ENCODE data around the gene KANSL3. TPM values are rescaled to one million over a fixed set of nuclear protein-coding genes. Genes with fewer than 3 reads are reported as not detected.

The KANSL3 gene
- total and polyA plus RNA-seq, 2 donors (not counting 1 experiment from before 2014, with no cell fraction given), result 15.9 to 36.5 TPM

GRCh38 chr2:96596596-96596995, 41.5 kb downstream of the KANSL3 start:
- Histone ChIP-seq H2AFZ (ENCODE audit: low read length) (no peak overlapping the region), H3K27me3 (ENCODE audit: control insufficient read depth, insufficient read depth, low read length) (no peaks in the 10 kb centered on the region), H3K4me1 (ENCODE audit: control insufficient read depth, extremely low read depth, insufficient read depth, low read length) (no peaks in the 10 kb centered on the region), H3K36me3 (ENCODE audit: control insufficient read depth, insufficient read depth, low read length) (peaks cover 11% of the 10 kb centered on the region), H3K79me2 (ENCODE audit: control insufficient read depth, insufficient read depth, low read length) (no peaks in the 10 kb centered on the region), H4K20me1 (ENCODE audit: control insufficient read depth, extremely low read depth, insufficient read depth, low read length) (no peaks in the 10 kb centered on the region), H3K4me3 (replicated peaks in 1 of 4; ENCODE audit: control extremely low read depth in 1 of 4, insufficient read depth in 1 of 4, low read depth in 3 of 4, low read length in 4 of 4) (no peak overlapping the region), H3K27ac (ENCODE audit: insufficient read depth, low read length) (no peak overlapping the region), H3K4me2 (ENCODE audit: extremely low read depth, insufficient read depth, low read length) (no peak overlapping the region), H3K9ac (ENCODE audit: insufficient read depth, low read length) (no peak overlapping the region), H3K9me3 (ENCODE audit: control insufficient read depth, insufficient read depth, low read depth, low read length) (no peaks in the 10 kb centered on the region)
- no peak for DNase-seq (ENCODE audit: low read depth in 2 of 2)
- TF ChIP-seq EZH2 (IDR thresholded peaks at IDR 0.05; ENCODE audit: low read length, missing control alignments) (no peak), CTCF (conservative IDR thresholded peaks at IDR 0.05 in 1 of 2, IDR thresholded peaks at IDR 0.05 in 1 of 2; ENCODE audit: low read depth in 1 of 2, low read length in 2 of 2) (no peak)

- Histone ChIP-seq H3K4me3 (replicated peaks in 1 of 4; ENCODE audit: control extremely low read depth in 1 of 4, insufficient read depth in 1 of 4, low read depth in 3 of 4, low read length in 4 of 4) (no peak overlapping the region), H4K20me1 (ENCODE audit: control insufficient read depth, extremely low read depth, insufficient read depth, low read length) (no peaks in the 10 kb centered on the region), H3K27ac (ENCODE audit: insufficient read depth, low read length) (no peak overlapping the region), H3K9me3 (ENCODE audit: control insufficient read depth, insufficient read depth, low read depth, low read length) (no peaks in the 10 kb centered on the region), H2AFZ (ENCODE audit: low read length) (no peak overlapping the region), H3K79me2 (ENCODE audit: control insufficient read depth, insufficient read depth, low read length) (no peaks in the 10 kb centered on the region), H3K4me2 (ENCODE audit: extremely low read depth, insufficient read depth, low read length) (no peak overlapping the region), H3K27me3 (ENCODE audit: control insufficient read depth, insufficient read depth, low read length) (no peaks in the 10 kb centered on the region), H3K9ac (ENCODE audit: insufficient read depth, low read length) (no peak overlapping the region), H3K36me3 (ENCODE audit: control insufficient read depth, insufficient read depth, low read length) (peaks cover 9% of the 10 kb centered on the region), H3K4me1 (ENCODE audit: control insufficient read depth, extremely low read depth, insufficient read depth, low read length) (no peaks in the 10 kb centered on the region)
- TF ChIP-seq EZH2 (IDR thresholded peaks at IDR 0.05; ENCODE audit: low read length, missing control alignments) (no peak), CTCF (conservative IDR thresholded peaks at IDR 0.05 in 1 of 2, IDR thresholded peaks at IDR 0.05 in 1 of 2; ENCODE audit: low read depth in 1 of 2, low read length in 2 of 2) (no peak)
- DNase-seq (ENCODE audit: low read depth in 2 of 2), result no peak
These were observed 43.4 kb downstream of the KANSL3 start for GRCh38 chr2:96594691-96595152.

- TF ChIP-seq CTCF (conservative IDR thresholded peaks at IDR 0.05 in 1 of 2, IDR thresholded peaks at IDR 0.05 in 1 of 2; ENCODE audit: low read depth in 1 of 2, low read length in 2 of 2) (no peak), EZH2 (IDR thresholded peaks at IDR 0.05; ENCODE audit: low read length, missing control alignments) (no peak)
- Histone ChIP-seq H3K4me2 (ENCODE audit: extremely low read depth, insufficient read depth, low read length) (no peak overlapping the region), H3K27me3 (ENCODE audit: control insufficient read depth, insufficient read depth, low read length) (no peaks in the 10 kb centered on the region), H4K20me1 (ENCODE audit: control insufficient read depth, extremely low read depth, insufficient read depth, low read length) (no peaks in the 10 kb centered on the region), H3K9me3 (ENCODE audit: control insufficient read depth, insufficient read depth, low read depth, low read length) (no peaks in the 10 kb centered on the region), H3K79me2 (ENCODE audit: control insufficient read depth, insufficient read depth, low read length) (no peaks in the 10 kb centered on the region), H2AFZ (ENCODE audit: low read length) (no peak overlapping the region), H3K4me3 (replicated peaks in 1 of 4; ENCODE audit: control extremely low read depth in 1 of 4, insufficient read depth in 1 of 4, low read depth in 3 of 4, low read length in 4 of 4) (no peak overlapping the region), H3K27ac (ENCODE audit: insufficient read depth, low read length) (no peak overlapping the region), H3K36me3 (ENCODE audit: control insufficient read depth, insufficient read depth, low read length) (peaks cover 9% of the 10 kb centered on the region), H3K4me1 (ENCODE audit: control insufficient read depth, extremely low read depth, insufficient read depth, low read length) (no peaks in the 10 kb centered on the region), H3K9ac (ENCODE audit: insufficient read depth, low read length) (no peak overlapping the region)
- no peak for DNase-seq (ENCODE audit: low read depth in 2 of 2)
These were observed 43.8 kb downstream of the KANSL3 start for GRCh38 chr2:96594282-96594681.

Measured in fibroblast of lung (primary cell).